ENCODE measurements around the gene TPH2. TPM values are rescaled to one million over a fixed set of nuclear protein-coding genes. Genes with fewer than 3 reads are reported as not detected.

TPH2 gene
- total RNA-seq, 1 donor from 2014 or later: not detected

DNA sequence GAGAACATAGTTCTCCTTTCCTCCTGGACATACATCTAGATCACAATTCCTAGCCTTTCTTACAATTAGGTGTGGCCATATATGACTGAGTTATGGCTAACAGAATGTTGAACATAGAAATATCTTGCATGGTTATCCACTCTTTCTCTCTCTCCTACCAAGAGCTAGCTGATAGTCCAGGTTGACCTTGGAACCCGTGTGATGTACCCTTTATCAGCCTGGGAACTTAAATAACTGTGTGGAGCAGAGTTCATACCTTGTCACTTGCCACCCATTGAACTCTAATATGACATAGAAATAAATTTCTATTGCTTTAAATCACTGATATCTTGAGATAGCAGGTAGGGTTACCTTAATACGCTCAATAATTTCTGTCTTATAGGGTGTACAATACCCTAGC is 115.9 kb downstream of the TPH2 start:
- intact Hi-C loops (cut with micrococcal nuclease): no loop called here
- Mint-ChIP-seq H3K27ac (no peak overlapping the region), H3K27me3 (ENCODE audit: low read depth) (no peaks in the 10 kb centered on the region), H3K9me3 (no peaks in the 10 kb centered on the region), H3K36me3 (ENCODE audit: low read depth) (no peaks in the 10 kb centered on the region), H3K4me3 (ENCODE audit: low read depth) (no peak overlapping the region), H3K4me1 (ENCODE audit: low read depth) (no peaks in the 10 kb centered on the region)
- no peak for DNase-seq (ENCODE audit: low spot score)

GRCh38 chr12:72057330-72057914 is 118.8 kb downstream of the TPH2 start:
- Mint-ChIP-seq H3K4me3 (ENCODE audit: low read depth) (no peak overlapping the region), H3K27ac (no peak overlapping the region), H3K36me3 (ENCODE audit: low read depth) (no peaks in the 10 kb centered on the region), H3K27me3 (ENCODE audit: low read depth) (no peaks in the 10 kb centered on the region), H3K4me1 (ENCODE audit: low read depth) (no peaks in the 10 kb centered on the region), H3K9me3 (no peaks in the 10 kb centered on the region)
- no peak for DNase-seq (ENCODE audit: low spot score)
- intact Hi-C loops (cut with micrococcal nuclease): no loop called here

GRCh38 chr12:72063073-72063472 is 124.4 kb downstream of the TPH2 start:
- H3K9me3 Mint-ChIP-seq: no peaks in the 10 kb centered on the region
- no peaks in the 10 kb centered on the region for H3K27me3 Mint-ChIP-seq (ENCODE audit: low read depth)
- H3K36me3 Mint-ChIP-seq (ENCODE audit: low read depth): no peaks in the 10 kb centered on the region
- DNase-seq (ENCODE audit: low spot score): no peak
- H3K27ac Mint-ChIP-seq: no peak overlapping the region
- no peaks in the 10 kb centered on the region for H3K4me1 Mint-ChIP-seq (ENCODE audit: low read depth)
- intact Hi-C loops (cut with micrococcal nuclease): no loop called here
- no peak overlapping the region for H3K4me3 Mint-ChIP-seq (ENCODE audit: low read depth)

- Mint-ChIP-seq H3K27ac (no peak overlapping the region), H3K9me3 (peaks cover 5% of the 10 kb centered on the region), H3K4me3 (ENCODE audit: low read depth) (no peak overlapping the region), H3K4me1 (ENCODE audit: low read depth) (no peaks in the 10 kb centered on the region), H3K36me3 (ENCODE audit: low read depth) (no peaks in the 10 kb centered on the region), H3K27me3 (ENCODE audit: low read depth) (no peaks in the 10 kb centered on the region)
- no peak for DNase-seq (ENCODE audit: low spot score)
- intact Hi-C loops (cut with micrococcal nuclease): no loop called here
Observed at GRCh38 chr12:72071030-72071429, 132.4 kb downstream of the TPH2 start.

GRCh38 chr12:72072592-72073212 is 134.1 kb downstream of the TPH2 start:
- DNase-seq (ENCODE audit: low spot score): no peak
- Mint-ChIP-seq H3K9me3 (peaks cover 5% of the 10 kb centered on the region), H3K4me1 (ENCODE audit: low read depth) (no peaks in the 10 kb centered on the region), H3K27ac (no peak overlapping the region), H3K36me3 (ENCODE audit: low read depth) (no peaks in the 10 kb centered on the region), H3K4me3 (ENCODE audit: low read depth) (no peak overlapping the region), H3K27me3 (ENCODE audit: low read depth) (no peaks in the 10 kb centered on the region)
- intact Hi-C loops (cut with micrococcal nuclease): no loop called here

- Mint-ChIP-seq H3K9me3 (peaks cover 5% of the 10 kb centered on the region), H3K36me3 (ENCODE audit: low read depth) (no peaks in the 10 kb centered on the region), H3K27ac (no peak overlapping the region), H3K4me3 (ENCODE audit: low read depth) (no peak overlapping the region), H3K4me1 (ENCODE audit: low read depth) (no peaks in the 10 kb centered on the region), H3K27me3 (ENCODE audit: low read depth) (no peaks in the 10 kb centered on the region)
- no peak for DNase-seq (ENCODE audit: low spot score)
- intact Hi-C loops (cut with micrococcal nuclease): no loop called here
Observed at GRCh38 chr12:72074065-72074464, 135.4 kb downstream of the TPH2 start.

GRCh38 chr12:72074956-72075355 is 136.3 kb downstream of the TPH2 start:
- DNase-seq (ENCODE audit: low spot score): no peak
- Mint-ChIP-seq H3K36me3 (ENCODE audit: low read depth) (no peaks in the 10 kb centered on the region), H3K4me3 (ENCODE audit: low read depth) (no peak overlapping the region), H3K4me1 (ENCODE audit: low read depth) (no peaks in the 10 kb centered on the region), H3K27ac (no peak overlapping the region), H3K27me3 (ENCODE audit: low read depth) (no peaks in the 10 kb centered on the region), H3K9me3 (peaks cover 5% of the 10 kb centered on the region)
- intact Hi-C loops (cut with micrococcal nuclease): no loop called here

GRCh38 chr12:72075401-72075800 is 136.8 kb downstream of the TPH2 start:
- DNase-seq (ENCODE audit: low spot score): no peak
- intact Hi-C loops (cut with micrococcal nuclease): no loop called here
- Mint-ChIP-seq H3K4me1 (ENCODE audit: low read depth) (no peaks in the 10 kb centered on the region), H3K27me3 (ENCODE audit: low read depth) (no peaks in the 10 kb centered on the region), H3K4me3 (ENCODE audit: low read depth) (no peak overlapping the region), H3K36me3 (ENCODE audit: low read depth) (no peaks in the 10 kb centered on the region), H3K27ac (no peak overlapping the region), H3K9me3 (peaks cover 5% of the 10 kb centered on the region)

- Mint-ChIP-seq H3K27ac (no peak overlapping the region), H3K9me3 (peaks cover 5% of the 10 kb centered on the region), H3K36me3 (ENCODE audit: low read depth) (no peaks in the 10 kb centered on the region), H3K27me3 (ENCODE audit: low read depth) (no peaks in the 10 kb centered on the region), H3K4me1 (ENCODE audit: low read depth) (no peaks in the 10 kb centered on the region), H3K4me3 (ENCODE audit: low read depth) (no peak overlapping the region)
- intact Hi-C loops (cut with micrococcal nuclease): no loop called here
- no peak for DNase-seq (ENCODE audit: low spot score)
Observed at GRCh38 chr12:72075891-72076557, 137.4 kb downstream of the TPH2 start.

GRCh38 chr12:72076558-72076915 is 137.9 kb downstream of the TPH2 start:
- no peaks in the 10 kb centered on the region for H3K36me3 Mint-ChIP-seq (ENCODE audit: low read depth)
- no peaks in the 10 kb centered on the region for H3K27me3 Mint-ChIP-seq (ENCODE audit: low read depth)
- H3K4me1 Mint-ChIP-seq (ENCODE audit: low read depth): no peaks in the 10 kb centered on the region
- no peak for DNase-seq (ENCODE audit: low spot score)
- no peak overlapping the region for H3K27ac Mint-ChIP-seq
- no peak overlapping the region for H3K4me3 Mint-ChIP-seq (ENCODE audit: low read depth)
- intact Hi-C loops (cut with micrococcal nuclease): no loop called here
- peaks cover 2% of the 10 kb centered on the region for H3K9me3 Mint-ChIP-seq

GRCh38 chr12:72077111-72077820 is 138.6 kb downstream of the TPH2 start:
- H3K27me3 Mint-ChIP-seq (ENCODE audit: low read depth): no peaks in the 10 kb centered on the region
- no peak overlapping the region for H3K27ac Mint-ChIP-seq

GRCh38 chr12:72081777-72082176 is 143.1 kb downstream of the TPH2 start:
- no peaks in the 10 kb centered on the region for H3K27me3 Mint-ChIP-seq (ENCODE audit: low read depth)
- H3K9me3 Mint-ChIP-seq: no peaks in the 10 kb centered on the region
- no peak for DNase-seq (ENCODE audit: low spot score)
- no peaks in the 10 kb centered on the region for H3K36me3 Mint-ChIP-seq (ENCODE audit: low read depth)
- H3K27ac Mint-ChIP-seq: no peak overlapping the region
- intact Hi-C loops (cut with micrococcal nuclease): no loop called here
- H3K4me1 Mint-ChIP-seq (ENCODE audit: low read depth): no peaks in the 10 kb centered on the region
- no peak overlapping the region for H3K4me3 Mint-ChIP-seq (ENCODE audit: low read depth)

More at GRCh38 chr12:72077111-72077820, 138.6 kb downstream of the TPH2 start:
- no peak for DNase-seq (ENCODE audit: low spot score)
- H3K36me3 Mint-ChIP-seq (ENCODE audit: low read depth): no peaks in the 10 kb centered on the region
- H3K4me1 Mint-ChIP-seq (ENCODE audit: low read depth): no peaks in the 10 kb centered on the region
- no peaks in the 10 kb centered on the region for H3K9me3 Mint-ChIP-seq
- intact Hi-C loops (cut with micrococcal nuclease): no loop called here
- H3K4me3 Mint-ChIP-seq (ENCODE audit: low read depth): no peak overlapping the region
